Naive thymus-derived CD8-positive, alpha-beta T cell (primary cell): ENCODE results near the gene GPR35. TPM values are rescaled to one million over a fixed set of nuclear protein-coding genes. Genes with fewer than 3 reads are reported as not detected.
"Not testable (repeated sequence)": the region's sequence is repeated elsewhere in the genome, so short reads cannot be mapped to it uniquely, and the experiment has no call there.

Experiments used
- ATAC-seq, 2 donors: fragments of 150-1000 bp; cut with Tn5 transposase in 1 of 2; sonication (Bioruptor Pico), chemical (Tn5 transposase) in 1 of 2; 1 replicate in 1 of 2; 2 replicates in 1 of 2; pipeline ENCODE4 v1.10.0; 2021; ENCODE audit warnings: mild to moderate bottlenecking in 2 of 2, moderate library complexity in 2 of 2
- POLR2A ChIA-PET: fragments of 350-600 bp; sonication (Branson Sonifier 250); formaldehyde crosslinking; loops from one replicate; lab custom pipeline; 2021; ENCODE audit warnings: antibody characterized with exemption; lab: Charles Lee
- DNase-seq, 10 donors: peaks; one replicate each; pipeline versions ENCODE4 v3.0.0 to v3.0.0-alpha.2; 2020 to 2022
- H3K27ac Mint-ChIP-seq, 10 donors: one replicate each; pipeline ENCODE4 v1.8.0; 2020 to 2022; ENCODE audit warnings: mild to moderate bottlenecking in 10 of 10, mixed read lengths in 10 of 10, moderate library complexity in 4 of 10, inconsistent platforms in 1 of 10
- H3K27me3 Mint-ChIP-seq, 5 donors: one replicate each; pipeline ENCODE4 v1.8.0; 2021 to 2022; ENCODE audit warnings: mixed read lengths in 5 of 5
- H3K36me3 Mint-ChIP-seq, 3 donors: one replicate each; pipeline ENCODE4 v1.8.0; 2020 to 2022; ENCODE audit warnings: mixed read lengths in 3 of 3, mild to moderate bottlenecking in 2 of 3, inconsistent platforms in 1 of 3
- H3K4me1 Mint-ChIP-seq, 4 donors: one replicate each; pipeline ENCODE4 v1.8.0; 2021 to 2022; ENCODE audit warnings: mixed read lengths in 4 of 4
- H3K4me3 Mint-ChIP-seq, 10 donors: one replicate each; pipeline ENCODE4 v1.8.0; 2020 to 2022; ENCODE audit warnings: mild to moderate bottlenecking in 10 of 10, mixed read lengths in 10 of 10, moderate library complexity in 6 of 10, inconsistent platforms in 1 of 10
- H3K9me3 Mint-ChIP-seq, 9 donors: one replicate each; pipeline ENCODE4 v1.8.0; 2020 to 2022; ENCODE audit warnings: mixed read lengths in 9 of 9, mild to moderate bottlenecking in 3 of 9, inconsistent platforms in 1 of 9, moderate library complexity in 1 of 9
- polyA plus RNA-seq, 3 donors: library from polyadenylated mRNA; unstranded; fragments of 300-500 nt; fragmentation: Illumina TruSeq; gene quantifications; one replicate each; pipeline ENCODE4 v1.2.3, GENCODE V29; 2021
- total RNA-seq, 8 experiments: library from RNA in 2 of 8; stranded (reverse) in 2 of 8; gene quantifications; one replicate each; pipeline ENCODE4 v1.2.3 and lab custom pipeline; 2021 to 2026

Gene GPR35
- total and polyA plus RNA-seq, 5 experiments from 2014 or later = 1.3 to 9.8 (median 1.7) TPM

DNA sequence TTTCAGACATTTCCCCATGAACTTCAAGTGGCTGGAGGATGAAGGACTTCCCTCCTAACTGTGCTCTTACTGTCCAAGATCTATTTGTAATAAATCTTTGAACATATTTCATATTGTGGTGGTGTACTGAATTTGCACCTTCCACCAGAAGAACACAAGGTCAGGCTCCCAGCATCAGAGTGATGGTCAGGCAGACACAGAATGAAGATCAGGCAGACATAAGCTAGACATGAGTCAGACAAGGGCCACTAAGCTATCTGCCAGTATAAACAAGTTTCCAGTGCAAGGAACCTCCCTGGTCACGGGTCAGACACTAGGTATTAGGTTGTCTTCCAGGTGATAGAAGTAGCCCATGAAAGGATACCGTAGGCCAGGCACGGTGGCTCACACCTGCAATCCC lies 37.4 kb downstream of the GPR35 start:
- H3K27me3 Mint-ChIP-seq = peaks cover 0 to 37% (median 9%) of the 10 kb centered on the region in 5 donors
- H3K4me3 Mint-ChIP-seq = no peak overlapping the region
- ATAC-seq (no peak), DNase-seq (peak in 1 of 10 donors; percentile 8)
- no peak overlapping the region for H3K27ac Mint-ChIP-seq
- peaks cover 3 to 29% (median 12%) of the 10 kb centered on the region in 9 donors for H3K9me3 Mint-ChIP-seq
- H3K4me1 Mint-ChIP-seq = peaks cover 0 to 1% (median 0%) of the 10 kb centered on the region in 4 donors
- POLR2A ChIA-PET = no interaction called here
- H3K36me3 Mint-ChIP-seq = peaks cover 0 to 22% (median 2%) of the 10 kb centered on the region in 3 donors

DNA sequence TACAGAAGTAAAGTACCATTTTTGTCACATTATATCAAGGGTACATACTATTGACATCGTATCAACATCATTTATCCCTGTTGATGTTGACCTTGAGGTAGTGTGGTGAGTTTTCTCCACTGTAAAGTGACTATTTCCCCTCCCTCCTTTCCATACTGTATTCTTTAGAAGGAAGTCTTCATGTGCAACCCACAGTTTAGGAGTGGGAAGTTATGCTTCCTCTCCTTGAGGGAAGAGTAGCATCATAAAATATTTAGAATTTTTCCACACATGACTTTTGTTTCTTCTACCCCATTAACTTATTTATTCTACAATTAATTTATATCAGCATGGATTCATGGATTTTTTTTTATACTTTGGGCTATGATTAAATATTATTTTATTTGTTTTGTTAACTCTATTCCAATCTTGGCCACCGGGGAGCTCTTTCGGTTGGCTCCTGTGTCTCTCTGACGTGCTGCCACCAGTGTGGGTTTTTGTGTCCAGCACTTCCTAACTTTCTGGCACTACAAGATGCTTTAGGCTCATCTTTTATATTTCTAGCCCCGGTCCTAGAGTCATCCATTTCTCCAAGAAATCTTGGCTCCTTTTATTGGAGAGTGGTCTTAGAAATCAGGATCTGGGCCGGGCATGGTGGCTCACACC lies 38.4 kb downstream of the GPR35 start:
- Mint-ChIP-seq H3K27ac (no peak overlapping the region), H3K36me3 (peaks cover 0 to 22% (median 2%) of the 10 kb centered on the region in 3 donors), H3K4me1 (peaks cover 0 to 1% (median 0%) of the 10 kb centered on the region in 4 donors), H3K4me3 (no peak overlapping the region), H3K27me3 (peaks cover 0 to 43% (median 10%) of the 10 kb centered on the region in 5 donors), H3K9me3 (peaks cover 3 to 29% (median 12%) of the 10 kb centered on the region in 9 donors)
- DNase-seq (no peak), ATAC-seq (no peak)
- POLR2A ChIA-PET = no interaction called here

DNA sequence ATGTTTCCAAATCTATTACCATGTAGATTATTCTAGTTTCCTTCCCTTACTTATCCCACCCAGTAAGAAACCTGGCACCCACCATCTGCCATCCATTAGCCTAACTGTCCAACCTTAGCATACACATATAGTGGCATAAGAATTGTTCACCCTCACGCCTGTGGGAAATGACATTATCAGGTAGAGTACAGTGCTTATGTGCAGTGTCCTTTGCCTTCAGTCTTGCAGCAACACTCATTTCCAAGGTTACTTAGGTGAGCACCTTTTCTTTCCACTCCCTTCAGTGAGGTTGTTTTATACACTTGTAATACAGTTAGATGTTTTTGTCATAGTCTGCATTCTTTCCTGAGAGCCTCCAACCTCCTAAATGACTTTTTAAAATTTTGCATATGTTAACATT lies 39.3 kb downstream of the GPR35 start:
- Mint-ChIP-seq H3K4me3 (no peak overlapping the region), H3K9me3 (peaks cover 3 to 29% (median 12%) of the 10 kb centered on the region in 9 donors), H3K27ac (no peak overlapping the region), H3K36me3 (peaks cover 0 to 22% (median 2%) of the 10 kb centered on the region in 3 donors), H3K4me1 (no peaks in the 10 kb centered on the region), H3K27me3 (peaks cover 0 to 39% (median 10%) of the 10 kb centered on the region in 5 donors)
- POLR2A ChIA-PET = no interaction called here
- ATAC-seq = no peak
- peak in 1 of 10 donors; percentile 2 for DNase-seq

DNA sequence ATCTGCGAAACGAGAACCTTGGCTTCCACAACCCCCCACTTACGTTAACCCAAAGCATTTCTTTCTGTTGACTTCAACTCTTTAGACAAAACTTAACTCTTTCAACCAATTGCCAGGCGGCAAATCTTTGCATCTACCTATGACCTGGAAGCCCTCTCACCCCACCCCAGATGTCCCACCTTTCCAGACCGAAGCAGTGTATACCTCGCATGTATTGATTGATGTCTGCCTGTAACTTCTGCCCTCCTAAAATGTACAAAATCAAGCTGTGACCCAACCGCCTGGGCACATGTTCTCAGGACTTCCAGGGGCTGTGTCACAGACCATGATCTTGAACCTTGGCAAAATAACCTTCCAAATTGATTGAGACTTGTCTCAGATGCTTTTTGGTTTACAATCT lies 45.1 kb downstream of the GPR35 start:
- no peak overlapping the region for H3K27ac Mint-ChIP-seq
- H3K36me3 Mint-ChIP-seq = peaks cover 0 to 8% (median under 1%) of the 10 kb centered on the region in 3 donors
- no peak for DNase-seq
- H3K4me1 Mint-ChIP-seq = peaks cover 0 to 3% (median 0%) of the 10 kb centered on the region in 4 donors
- H3K9me3 Mint-ChIP-seq = peaks cover 0 to 9% (median 4%) of the 10 kb centered on the region in 9 donors
- H3K27me3 Mint-ChIP-seq = peaks cover 4 to 40% (median 23%) of the 10 kb centered on the region in 5 donors
- no peak for ATAC-seq
- POLR2A ChIA-PET = no interaction called here
- no peak overlapping the region for H3K4me3 Mint-ChIP-seq

DNA sequence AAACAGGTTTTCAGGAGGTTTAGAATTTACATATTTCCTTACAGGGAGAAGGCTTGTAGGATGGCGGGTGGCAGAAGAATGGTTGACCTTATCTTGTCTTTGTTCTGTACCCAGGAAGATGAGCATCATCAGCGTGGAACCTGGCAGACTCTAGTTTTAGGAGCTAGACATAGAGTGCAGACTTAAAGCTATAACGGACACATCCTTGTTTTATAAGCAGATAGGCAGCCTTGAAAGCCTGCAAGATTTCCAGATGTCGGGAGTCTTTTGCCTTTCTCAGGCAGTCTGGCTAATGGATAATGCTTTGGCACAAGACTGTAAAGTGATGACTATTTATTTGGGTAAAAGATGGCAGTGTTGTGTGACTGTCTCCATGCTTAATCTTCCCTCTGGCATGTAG lies 45.7 kb downstream of the GPR35 start:
- no peak for DNase-seq
- POLR2A ChIA-PET = no interaction called here
- no peak for ATAC-seq
- no peak overlapping the region for H3K27ac Mint-ChIP-seq
- H3K9me3 Mint-ChIP-seq = peaks cover 0 to 5% (median 3%) of the 10 kb centered on the region in 9 donors
- H3K4me1 Mint-ChIP-seq = peaks cover 0 to 3% (median 0%) of the 10 kb centered on the region in 4 donors
- H3K4me3 Mint-ChIP-seq = no peak overlapping the region
- H3K27me3 Mint-ChIP-seq = peaks cover 4 to 36% (median 23%) of the 10 kb centered on the region in 5 donors
- H3K36me3 Mint-ChIP-seq = peaks cover 0 to 5% (median 0%) of the 10 kb centered on the region in 3 donors

DNA sequence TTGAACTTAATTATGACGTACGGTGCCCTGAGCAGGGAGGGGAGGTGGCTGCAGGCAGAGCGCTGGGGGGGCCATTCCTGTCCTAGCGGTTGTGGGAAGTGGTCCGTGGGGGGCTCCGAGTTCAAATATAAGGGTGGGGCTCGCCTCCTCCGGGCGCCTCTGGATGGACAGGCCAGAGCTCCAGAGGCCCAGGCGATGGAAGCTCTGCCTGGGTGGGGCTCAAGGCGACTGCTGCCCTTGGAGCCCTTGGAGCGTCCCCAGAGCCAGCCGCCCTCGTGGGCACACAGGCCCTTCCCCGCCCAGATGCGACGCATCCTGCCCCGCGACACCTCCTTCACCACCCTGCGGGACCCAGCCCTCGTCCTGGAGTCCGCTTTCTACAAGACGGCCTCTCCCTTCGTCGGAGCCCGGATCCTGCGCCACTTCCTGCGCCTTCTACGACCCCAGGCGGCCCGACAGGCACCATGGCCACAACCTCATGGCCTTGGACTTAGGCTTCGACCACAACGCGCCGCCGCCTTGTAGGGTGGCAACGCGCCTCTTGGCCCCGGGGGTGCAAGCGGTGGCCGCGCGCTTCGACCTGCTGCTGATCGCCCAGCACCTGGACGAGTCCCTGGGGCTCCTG lies 46.9 kb downstream of the GPR35 start:
- no peaks in the 10 kb centered on the region for H3K36me3 Mint-ChIP-seq
- no peak overlapping the region for H3K4me3 Mint-ChIP-seq
- DNase-seq (peak in 1 of 10 donors; percentile 55), ATAC-seq (no peak)
- no peak overlapping the region for H3K27ac Mint-ChIP-seq
- peaks cover 0 to under 1% (median 0%) of the 10 kb centered on the region in 9 donors for H3K9me3 Mint-ChIP-seq
- H3K27me3 Mint-ChIP-seq = peaks cover 4 to 24% (median 18%) of the 10 kb centered on the region in 5 donors
- H3K4me1 Mint-ChIP-seq = peaks cover 0 to 3% (median 0%) of the 10 kb centered on the region in 4 donors
- POLR2A ChIA-PET = no interaction called here

DNA sequence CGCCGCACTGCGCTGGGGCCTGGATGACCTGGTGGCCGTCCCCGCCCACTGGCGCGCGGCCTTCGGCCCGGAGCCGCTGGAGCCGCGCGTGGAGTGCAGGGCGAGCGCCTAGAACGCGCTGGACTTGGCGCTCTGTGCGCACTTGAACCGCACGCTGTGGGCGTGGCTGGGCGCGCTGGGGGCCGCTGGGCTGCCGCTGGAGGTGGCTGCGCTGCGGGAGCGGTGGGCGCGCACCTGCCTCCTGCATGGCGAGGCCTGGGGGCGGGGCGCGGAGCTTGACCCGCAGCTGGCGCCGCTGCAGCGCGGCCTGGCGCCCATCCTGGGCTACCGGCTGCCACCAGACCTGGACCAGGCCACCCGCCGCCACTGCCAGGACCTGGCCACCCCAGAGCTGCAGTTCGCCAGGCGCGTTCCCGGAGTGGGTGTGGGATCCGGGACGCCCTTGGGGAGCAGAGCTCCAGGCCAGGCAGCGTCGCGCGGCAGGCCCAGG lies 47.5 kb downstream of the GPR35 start:
- H3K4me1 Mint-ChIP-seq = peaks cover 0 to 3% (median 0%) of the 10 kb centered on the region in 4 donors
- H3K9me3 Mint-ChIP-seq = no peaks in the 10 kb centered on the region
- POLR2A ChIA-PET = no interaction called here
- peaks cover 4 to 23% (median 13%) of the 10 kb centered on the region in 5 donors for H3K27me3 Mint-ChIP-seq
- no peak overlapping the region for H3K4me3 Mint-ChIP-seq
- no peak overlapping the region for H3K27ac Mint-ChIP-seq
- DNase-seq (peak in 1 of 10 donors; percentile 28), ATAC-seq (no peak)
- H3K36me3 Mint-ChIP-seq = no peaks in the 10 kb centered on the region

DNA sequence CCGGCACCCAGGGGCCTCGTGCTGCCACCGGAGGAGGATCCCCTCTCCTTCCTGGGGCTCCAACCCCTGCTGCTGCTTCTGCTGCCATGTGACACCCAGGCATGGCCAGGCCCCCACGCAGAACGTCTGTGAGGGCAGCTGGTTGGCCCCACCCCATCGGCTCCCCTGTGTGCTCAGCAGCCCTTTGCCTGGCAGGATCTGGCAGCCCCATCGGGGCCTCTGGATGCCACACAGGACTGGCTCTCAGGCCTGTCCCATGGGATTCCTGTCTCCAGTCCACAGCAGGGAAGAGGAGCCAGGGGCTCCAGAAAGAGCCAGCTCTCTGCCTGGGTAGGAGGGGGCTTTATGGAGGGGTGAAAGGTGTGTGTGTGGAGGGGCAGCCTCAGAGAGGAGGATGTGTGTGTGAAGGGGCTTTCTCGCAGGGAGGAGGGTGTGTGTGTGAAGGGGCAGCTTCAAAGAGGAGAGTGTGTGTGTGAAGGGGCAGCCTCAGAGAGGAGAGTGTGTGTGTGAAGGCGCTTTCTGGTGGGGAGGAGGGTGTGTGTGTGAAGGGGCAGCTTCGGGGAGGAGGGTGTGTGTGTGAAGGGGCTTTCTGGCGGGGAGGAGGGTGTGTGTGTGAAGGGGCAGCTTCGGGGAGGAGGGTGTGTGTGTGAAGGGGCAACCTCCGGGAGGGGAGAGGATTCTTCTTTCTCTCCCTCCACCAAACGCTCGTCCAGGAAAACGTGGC lies 49.3 kb downstream of the GPR35 start:
- H3K36me3 Mint-ChIP-seq, H3K4me3 Mint-ChIP-seq, H3K9me3 Mint-ChIP-seq, POLR2A ChIA-PET, ATAC-seq, H3K4me1 Mint-ChIP-seq: not testable (repeated sequence)
- Mint-ChIP-seq H3K27ac (peak overlapping the region in 1 of 10 donors; percentile 48), H3K27me3 (peaks cover 4 to 19% (median 10%) of the 10 kb centered on the region in 5 donors)
- peak in 1 of 10 donors; percentile 47 for DNase-seq

DNA sequence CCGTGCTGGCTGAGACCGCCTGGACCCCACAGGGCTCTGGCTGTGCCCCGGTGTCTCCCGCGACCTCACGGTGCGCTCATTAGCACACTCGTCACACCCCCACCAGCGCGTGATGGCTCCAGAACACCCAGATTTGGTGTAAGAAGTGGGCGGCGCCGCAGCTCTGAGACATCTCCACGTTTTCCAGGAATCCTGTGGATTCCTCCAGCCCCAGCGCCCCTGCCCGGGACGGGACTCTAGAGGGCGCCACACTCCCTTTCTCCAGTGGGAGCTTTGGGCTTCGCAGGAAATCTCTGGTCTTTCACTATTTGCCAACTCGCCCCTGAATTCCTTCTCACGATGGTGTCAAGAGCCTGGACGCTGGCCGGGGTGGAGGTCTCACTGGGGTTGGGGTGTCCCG lies 50.1 kb downstream of the GPR35 start:
- POLR2A ChIA-PET, ATAC-seq, DNase-seq, H3K9me3 Mint-ChIP-seq, H3K4me1 Mint-ChIP-seq, H3K27ac Mint-ChIP-seq, H3K4me3 Mint-ChIP-seq, H3K36me3 Mint-ChIP-seq: not testable (repeated sequence)
- H3K27me3 Mint-ChIP-seq = peaks cover 4 to 19% (median 10%) of the 10 kb centered on the region in 5 donors

DNA sequence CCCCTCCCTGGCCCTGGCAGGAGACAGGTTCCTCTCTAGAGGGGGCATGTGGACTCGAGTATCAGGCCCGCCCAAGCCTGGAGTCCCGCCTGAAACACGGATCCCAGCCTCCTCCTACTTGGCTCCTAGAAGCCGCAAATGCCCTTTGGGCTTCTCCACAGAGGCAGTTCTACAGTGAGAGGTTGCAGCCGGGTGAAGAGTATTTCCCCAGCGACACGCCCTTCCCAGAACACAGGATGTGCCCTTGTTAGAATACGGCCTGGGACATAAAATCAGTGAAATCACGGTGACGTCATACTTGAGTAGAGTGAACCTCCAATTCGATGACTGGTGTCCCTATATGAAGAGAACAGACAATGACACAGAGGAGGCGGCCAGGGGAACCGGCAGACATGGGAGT lies 52.8 kb downstream of the GPR35 start:
- H3K4me1 Mint-ChIP-seq, ATAC-seq, H3K9me3 Mint-ChIP-seq, DNase-seq, H3K27ac Mint-ChIP-seq, POLR2A ChIA-PET, H3K36me3 Mint-ChIP-seq, H3K4me3 Mint-ChIP-seq: not testable (repeated sequence)
- peaks cover 0 to 13% (median 4%) of the 10 kb centered on the region in 5 donors for H3K27me3 Mint-ChIP-seq

DNA sequence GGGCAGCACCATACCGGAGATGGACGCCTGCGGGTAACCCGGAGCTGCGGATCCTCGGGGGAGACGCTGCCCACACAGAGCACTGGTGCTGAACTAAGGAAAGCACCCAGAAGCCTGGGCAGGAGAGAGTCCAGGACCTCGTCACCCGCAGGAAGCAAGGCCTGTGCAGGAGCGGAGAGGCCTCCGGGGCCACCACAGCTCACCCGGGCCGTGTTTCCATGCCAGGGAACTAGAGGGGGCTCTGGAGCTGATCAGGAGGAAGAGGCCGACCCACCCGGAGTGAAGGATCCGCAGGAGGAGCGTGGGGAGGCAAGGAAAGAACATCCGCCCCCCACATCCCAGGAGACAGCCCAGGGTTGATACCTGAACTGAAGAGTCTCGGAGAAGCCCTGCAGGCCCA lies 53.6 kb downstream of the GPR35 start:
- POLR2A ChIA-PET, DNase-seq: not testable (repeated sequence)

DNA sequence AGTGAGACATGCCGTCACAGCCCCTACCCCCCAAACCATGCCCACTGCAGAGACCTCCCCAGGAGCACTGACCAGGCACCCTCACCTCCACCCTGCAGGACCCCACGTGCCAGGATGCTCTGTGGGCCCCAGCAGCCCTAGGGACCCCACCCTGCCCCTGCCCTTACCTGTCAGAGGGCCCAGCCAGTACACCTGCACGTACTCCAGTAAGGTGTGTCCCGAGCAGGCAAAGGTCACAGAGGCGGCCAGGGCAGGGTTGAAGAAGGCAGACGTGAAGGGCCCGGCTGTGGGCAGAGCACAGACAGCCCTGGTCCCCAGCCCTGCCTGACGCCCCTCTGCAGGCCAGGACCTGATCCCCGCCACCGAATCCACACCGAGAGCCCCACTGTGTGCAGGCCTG lies 54.9 kb downstream of the GPR35 start:
- not testable (repeated sequence) for H3K27ac Mint-ChIP-seq

More for the DNA sequence above, 53.6 kb downstream of the GPR35 start:
- H3K4me1 Mint-ChIP-seq, H3K36me3 Mint-ChIP-seq, H3K27ac Mint-ChIP-seq, H3K4me3 Mint-ChIP-seq, H3K27me3 Mint-ChIP-seq, ATAC-seq, H3K9me3 Mint-ChIP-seq: not testable (repeated sequence)

More for the DNA sequence above, 54.9 kb downstream of the GPR35 start:
- H3K4me1 Mint-ChIP-seq, H3K9me3 Mint-ChIP-seq, ATAC-seq, H3K27me3 Mint-ChIP-seq, H3K4me3 Mint-ChIP-seq, H3K36me3 Mint-ChIP-seq, DNase-seq, POLR2A ChIA-PET: not testable (repeated sequence)
